Calu3 (cell line): ENCODE results near the gene TMC5. TPM values are rescaled to one million over a fixed set of nuclear protein-coding genes. Genes with fewer than 3 reads are reported as not detected.

Source experiments
- BruUV-seq: library from RNA; stranded (reverse); fragments of 400-500 nt; replicated peaks from 2 replicates; lab custom pipeline; 2021; lab: Mats Ljungman, UMichigan
- CTCF ChIA-PET: fragments of 300-600 bp; sonication (Branson Sonifier 250); formaldehyde crosslinking; loops from one replicate; lab custom pipeline; 2022; ENCODE audit warnings: antibody characterized with exemption; lab: Charles Lee
- DNase-seq: peaks from one replicate; pipeline ENCODE4 v3.0.0; 2022
- H3K27ac Mint-ChIP-seq: one replicate; pipeline ENCODE4 v1.8.0; 2022; ENCODE audit warnings: mixed read lengths; ENCODE audit not compliant: unreplicated experiment
- H3K27me3 Mint-ChIP-seq: one replicate; pipeline ENCODE4 v1.8.0; 2022; ENCODE audit warnings: mixed read lengths; ENCODE audit not compliant: unreplicated experiment
- H3K36me3 Mint-ChIP-seq: one replicate; pipeline ENCODE4 v1.8.0; 2022; ENCODE audit warnings: mild to moderate bottlenecking, moderate library complexity, mixed read lengths; ENCODE audit not compliant: insufficient read depth, unreplicated experiment
- H3K4me1 Mint-ChIP-seq: one replicate; pipeline ENCODE4 v1.8.0; 2022; ENCODE audit warnings: mild to moderate bottlenecking, low read depth, mixed read lengths; ENCODE audit not compliant: unreplicated experiment
- H3K4me3 Mint-ChIP-seq: one replicate; pipeline ENCODE4 v1.8.0; 2022; ENCODE audit warnings: mild to moderate bottlenecking, low read depth, moderate library complexity, mixed read lengths; ENCODE audit not compliant: unreplicated experiment
- H3K9me3 Mint-ChIP-seq: one replicate; pipeline ENCODE4 v1.8.0; 2022; ENCODE audit warnings: low read depth, mixed read lengths; ENCODE audit not compliant: unreplicated experiment
- CTCF ChIP-seq: fragments of 200-600 bp; IDR thresholded peaks from one replicate; pipeline ENCODE4 v1.8.0; 2022; ENCODE audit warnings: antibody characterized with exemption; ENCODE audit not compliant: unreplicated experiment
- intact Hi-C: fragments of 100-400 bp; cut with micrococcal nuclease; formaldehyde crosslinking; loops from one replicate; pipeline ENCODE4 v1.10.0; 2022; ENCODE audit not compliant: unreplicated experiment
- total RNA-seq: library from RNA; stranded (reverse); gene quantifications from 2 replicates; pipeline ENCODE4 v1.2.3, GENCODE V29; 2022

The TMC5 gene
- total RNA-seq, 1 experiment from 2014 or later, result 117 TPM

DNA sequence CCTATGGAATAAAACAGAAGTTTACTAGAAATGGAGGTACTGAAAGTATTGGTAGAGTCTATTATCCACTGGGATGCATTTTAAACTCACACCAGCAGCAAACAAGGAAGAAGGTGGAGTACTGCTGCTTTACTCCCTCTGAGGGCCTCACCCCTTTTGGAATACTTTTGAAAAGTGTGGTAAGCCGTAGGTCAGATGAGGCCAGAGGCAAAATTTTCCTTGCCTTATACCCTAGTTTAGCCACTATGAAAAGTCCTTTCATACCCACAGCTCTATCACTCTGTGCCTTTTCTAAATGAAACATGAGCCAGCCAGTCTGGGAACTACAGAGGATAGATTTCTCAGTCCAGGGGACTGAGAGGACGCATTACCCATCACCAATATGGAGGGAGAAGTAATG is 90.2 kb downstream of the TMC5 start:
- Mint-ChIP-seq H3K27me3 (no peaks in the 10 kb centered on the region), H3K36me3 (peaks cover 69% of the 10 kb centered on the region), H3K4me1 (peaks cover 15% of the 10 kb centered on the region), H3K9me3 (no peaks in the 10 kb centered on the region), H3K27ac (peak overlapping the region; percentile 12), H3K4me3 (no peak overlapping the region)
- no TSS peak for BruUV-seq
- intact Hi-C loops, result loop anchor here (10.0 kb wide), 1 partner anchor 523 kb away; the partner anchor contains the start of gene TMC7
- CTCF ChIA-PET, result no interaction called here
- TF ChIP-seq CTCF, result no peak
- DNase-seq, result no peak

- H3K36me3 Mint-ChIP-seq, result peaks cover 56% of the 10 kb centered on the region
- H3K27me3 Mint-ChIP-seq, result no peaks in the 10 kb centered on the region
- peaks cover 18% of the 10 kb centered on the region for H3K4me1 Mint-ChIP-seq
- CTCF ChIA-PET, result no interaction called here
- intact Hi-C loops, result no loop called here
- BruUV-seq, result no TSS peak
- no peak for TF ChIP-seq CTCF
- no peaks in the 10 kb centered on the region for H3K9me3 Mint-ChIP-seq
- no peak for DNase-seq
- H3K4me3 Mint-ChIP-seq, result no peak overlapping the region
- no peak overlapping the region for H3K27ac Mint-ChIP-seq
Observed at GRCh38 chr16:19512297-19512696, 94.6 kb downstream of the TMC5 start.

DNA sequence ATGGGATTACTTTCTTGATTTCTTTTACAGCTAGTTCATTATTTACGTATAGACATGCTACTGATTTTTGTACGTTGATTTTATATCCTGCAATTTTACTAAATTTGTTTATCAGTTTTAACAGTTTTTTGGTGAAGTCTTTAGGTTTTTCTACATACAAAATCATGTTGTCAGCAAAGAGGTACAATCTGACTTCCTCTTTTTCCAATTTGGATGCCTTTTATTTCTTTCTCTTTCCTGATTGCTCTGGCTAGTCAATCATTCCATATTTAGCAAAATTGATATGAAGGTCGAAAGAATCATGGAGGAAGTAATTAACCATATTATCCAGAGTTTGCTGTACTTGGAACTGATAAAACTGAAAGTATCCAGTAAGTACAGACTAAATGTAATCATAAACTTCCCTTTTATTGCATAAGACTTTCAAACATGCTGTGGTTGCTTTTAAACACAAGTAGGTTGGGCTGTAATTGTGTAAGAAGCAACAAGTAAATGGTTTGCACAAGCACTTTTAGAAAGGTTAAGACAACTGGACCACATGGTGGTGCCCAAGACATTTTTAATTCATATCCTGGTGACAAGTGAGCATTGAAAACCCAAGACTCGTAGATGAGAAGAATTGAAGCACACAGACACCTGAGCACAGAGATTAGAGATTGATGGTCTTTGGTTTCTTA is 95.8 kb downstream of the TMC5 start:
- BruUV-seq, result no TSS peak
- Mint-ChIP-seq H3K4me1 (peaks cover 28% of the 10 kb centered on the region), H3K27me3 (no peaks in the 10 kb centered on the region), H3K4me3 (no peak overlapping the region), H3K27ac (peak overlapping the region; percentile 40), H3K36me3 (peaks cover 61% of the 10 kb centered on the region), H3K9me3 (no peaks in the 10 kb centered on the region)
- TF ChIP-seq CTCF, result no peak
- no peak for DNase-seq
- intact Hi-C loops, result no loop called here
- CTCF ChIA-PET, result no interaction called here

DNA sequence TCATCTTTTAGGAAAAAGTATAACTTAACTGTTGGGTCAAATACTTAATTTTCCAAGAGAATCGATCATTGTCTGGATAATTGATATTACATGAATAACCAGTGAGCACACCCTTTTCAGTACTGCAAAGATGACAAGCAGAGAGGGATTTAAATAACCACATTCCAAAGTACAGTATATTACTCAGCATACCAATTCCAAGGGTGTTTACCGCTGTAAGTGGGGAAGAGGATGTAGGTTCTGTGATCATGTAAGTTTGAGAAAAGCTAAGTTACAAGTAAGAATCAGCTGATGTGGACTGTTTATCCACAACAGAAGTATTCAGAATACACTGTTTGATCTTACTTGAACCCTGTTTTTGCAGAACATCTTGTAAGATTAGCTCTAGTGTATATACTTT is 98.1 kb downstream of the TMC5 start:
- peaks cover 64% of the 10 kb centered on the region for H3K36me3 Mint-ChIP-seq
- no peak for TF ChIP-seq CTCF
- no TSS peak for BruUV-seq
- no peak overlapping the region for H3K27ac Mint-ChIP-seq
- H3K4me3 Mint-ChIP-seq, result no peak overlapping the region
- no peaks in the 10 kb centered on the region for H3K27me3 Mint-ChIP-seq
- peaks cover 35% of the 10 kb centered on the region for H3K4me1 Mint-ChIP-seq
- intact Hi-C loops, result no loop called here
- CTCF ChIA-PET, result interaction anchor here (0.7 to 0.8 kb wide), 2 partner anchors 9 to 15 kb away, joined by 3 read pairs; no protein-coding TSS in a partner anchor
- no peaks in the 10 kb centered on the region for H3K9me3 Mint-ChIP-seq
- no peak for DNase-seq
